CD14-positive monocyte (primary cell): ENCODE measurements around the gene CYP4F11. TPM values are rescaled to one million over a fixed set of nuclear protein-coding genes. Genes with fewer than 3 reads are reported as not detected.
A peak's percentile ranks its signal among the peaks of the same experiment; 100 is the strongest.

Experiments used
- DNase-seq, 3 donors: peaks; one replicate each; pipeline ENCODE4 v3.0.0-alpha.2; 2011 to 2022
- H2AFZ ChIP-seq: 2 replicates; pipeline ENCODE4 v1.6.0; 2012; ENCODE audit warnings: mild to moderate bottlenecking, low read depth, low read length, inconsistent platforms; ENCODE audit not compliant: insufficient read depth, poor library complexity, severe bottlenecking
- H3K27ac ChIP-seq, 2 donors: 1 replicate in 1 of 2; 2 replicates in 1 of 2; pipeline ENCODE4 v1.5.1; 2012 to 2013; ENCODE audit warnings: low read length in 2 of 2, control low read depth in 1 of 2, inconsistent platforms in 1 of 2, low read depth in 1 of 2, mild to moderate bottlenecking in 1 of 2
- H3K27me3 ChIP-seq, 2 donors: one replicate each; pipeline versions ENCODE4 v1.6.0 to v1.6.1; 2011 to 2013; ENCODE audit warnings: low read length in 2 of 2; ENCODE audit not compliant: control insufficient read depth in 2 of 2, insufficient read depth in 2 of 2
- H3K36me3 ChIP-seq, 2 donors: replicated peaks in 1 of 2; 1 replicate in 1 of 2; 2 replicates in 1 of 2; pipeline versions ENCODE4 v1.5.1 to v1.6.1; 2012 to 2013; ENCODE audit warnings: low read length in 2 of 2, control low read depth in 1 of 2, inconsistent platforms in 1 of 2, mild to moderate bottlenecking in 1 of 2; ENCODE audit not compliant: insufficient read depth in 2 of 2, control insufficient read depth in 1 of 2
- H3K4me1 ChIP-seq, 2 donors: 1 replicate in 1 of 2; 2 replicates in 1 of 2; pipeline versions ENCODE4 v1.5.1 to v1.6.1; 2012 to 2013; ENCODE audit warnings: low read length in 2 of 2, control low read depth in 1 of 2, inconsistent platforms in 1 of 2, mild to moderate bottlenecking in 1 of 2, moderate library complexity in 1 of 2; ENCODE audit not compliant: insufficient read depth in 2 of 2, control insufficient read depth in 1 of 2
- H3K4me2 ChIP-seq: replicated peaks from 2 replicates; pipeline ENCODE3; 2012; ENCODE audit warnings: low read length, moderate library complexity, mild to moderate bottlenecking; ENCODE audit not compliant: poor library complexity, severe bottlenecking; ENCODE audit errors: extremely low read depth
- H3K4me3 ChIP-seq, 3 experiments: fragments of 200-600 bp in 1 of 3; sonication (generic) in 1 of 3; replicated peaks in 1 of 3; 1 replicate in 2 of 3; 2 replicates in 1 of 3; pipeline ENCODE4 v1.5.1; 2011 to 2013; ENCODE audit warnings: low read length in 3 of 3, mild to moderate bottlenecking in 3 of 3, control low read depth in 2 of 3, low read depth in 2 of 3, inconsistent platforms in 1 of 3, moderate library complexity in 1 of 3
- H3K79me2 ChIP-seq: 2 replicates; pipeline ENCODE4 v1.6.0; 2012; ENCODE audit warnings: mild to moderate bottlenecking, control low read depth, inconsistent platforms, low read length, moderate library complexity; ENCODE audit not compliant: insufficient read depth
- H3K9ac ChIP-seq: 2 replicates; pipeline ENCODE4 v1.6.0; 2017; ENCODE audit warnings: low read length, mild to moderate bottlenecking; ENCODE audit not compliant: insufficient read depth, poor library complexity, severe bottlenecking
- H3K9me3 ChIP-seq, 2 donors: replicated peaks in 1 of 2; 1 replicate in 1 of 2; 2 replicates in 1 of 2; pipeline versions ENCODE4 v1.5.1 to v1.6.1; 2012 to 2013; ENCODE audit warnings: low read length in 2 of 2, control low read depth in 1 of 2; ENCODE audit not compliant: control insufficient read depth in 1 of 2, insufficient read depth in 1 of 2
- H4K20me1 ChIP-seq: 2 replicates; pipeline ENCODE4 v1.6.0; 2012; ENCODE audit warnings: mild to moderate bottlenecking, low read length, control low read depth, moderate library complexity; ENCODE audit not compliant: insufficient read depth
- H3K27ac Mint-ChIP-seq, 7 donors: one replicate each; pipeline ENCODE4 v1.8.0; 2020; ENCODE audit warnings: mild to moderate bottlenecking in 7 of 7, mixed read lengths in 7 of 7, moderate library complexity in 6 of 7, inconsistent platforms in 2 of 7
- H3K27me3 Mint-ChIP-seq, 3 donors: one replicate each; pipeline ENCODE4 v1.8.0; 2021 to 2022; ENCODE audit warnings: low read depth in 3 of 3, mild to moderate bottlenecking in 3 of 3, mixed read lengths in 3 of 3, moderate library complexity in 3 of 3, inconsistent platforms in 1 of 3
- H3K36me3 Mint-ChIP-seq, 2 donors: one replicate each; pipeline ENCODE4 v1.8.0; 2020; ENCODE audit warnings: mixed read lengths in 2 of 2, inconsistent platforms in 1 of 2, mild to moderate bottlenecking in 1 of 2
- H3K4me1 Mint-ChIP-seq: one replicate; pipeline ENCODE4 v1.8.0; 2020; ENCODE audit warnings: mild to moderate bottlenecking, mixed read lengths
- H3K4me3 Mint-ChIP-seq, 2 donors: one replicate each; pipeline ENCODE4 v1.8.0; 2020; ENCODE audit warnings: mild to moderate bottlenecking in 2 of 2, mixed read lengths in 2 of 2, moderate library complexity in 1 of 2
- H3K9me3 Mint-ChIP-seq, 7 donors: one replicate each; pipeline ENCODE4 v1.8.0; 2020 to 2022; ENCODE audit warnings: mixed read lengths in 7 of 7, mild to moderate bottlenecking in 6 of 7, moderate library complexity in 6 of 7, inconsistent platforms in 2 of 7
- CTCF ChIP-seq: fragments of 200-600 bp; IDR thresholded peaks from one replicate; pipeline ENCODE4 v1.8.0; 2022; ENCODE audit warnings: antibody characterized with exemption, mild to moderate bottlenecking
- WGBS: methylation state at CpG from one replicate; pipeline ENCODE4 v1.1.5; 2013; ENCODE audit warnings: missing lambda C conversion rate; ENCODE audit not compliant: insufficient coverage; 5-methylcytosine and 5-hydroxymethylcytosine counted together
- intact Hi-C, 2 donors: fragments of 100-400 bp; cut with micrococcal nuclease; formaldehyde crosslinking; loops; one replicate each; pipeline versions ENCODE4 v1.15.0 to v1.15.1; 2023
- polyA plus RNA-seq, 3 donors: library from polyadenylated mRNA; depleted of rRNA in 1 of 3; unstranded in 2 of 3; stranded (reverse) in 1 of 3; fragments of 300-500 nt in 2 of 3; fragments of >200 nt in 1 of 3; fragmentation: Illumina TruSeq in 2 of 3; gene quantifications; 1 replicate in 2 of 3; 2 replicates in 1 of 3; pipeline ENCODE4 v1.2.3, GENCODE V29; 2012 to 2021

The CYP4F11 gene
- polyA plus RNA-seq, 3 donors = not detected

- peaks cover 41% of the 10 kb centered on the region for H3K4me1 Mint-ChIP-seq
- peak overlapping the region in 1 of 7 donors; percentile 61 for H3K27ac Mint-ChIP-seq
- no peak overlapping the region for H3K4me3 Mint-ChIP-seq
- no peak for TF ChIP-seq CTCF
- H3K27me3 Mint-ChIP-seq = peaks cover 0 to 8% (median 2%) of the 10 kb centered on the region in 3 donors
- Histone ChIP-seq H3K27ac (no peak overlapping the region), H3K27me3 (no peaks in the 10 kb centered on the region), H4K20me1 (no peaks in the 10 kb centered on the region), H3K4me2 (no peak overlapping the region), H2AFZ (no peak overlapping the region), H3K4me3 (no peak overlapping the region), H3K36me3 (no peaks in the 10 kb centered on the region), H3K79me2 (no peaks in the 10 kb centered on the region), H3K4me1 (peaks cover 9 to 13% of the 10 kb centered on the region in 2 donors), H3K9ac (no peak overlapping the region), H3K9me3 (no peaks in the 10 kb centered on the region)
- intact Hi-C loops = loop anchor here in 1 of 2 donors (5.0 kb wide), 1 partner anchor 233 kb away; no protein-coding TSS in a partner anchor
- WGBS = 71% methylated on average over 5 of the region's 5 CpGs
- no peaks in the 10 kb centered on the region for H3K36me3 Mint-ChIP-seq
- no peak for DNase-seq
- no peaks in the 10 kb centered on the region for H3K9me3 Mint-ChIP-seq
These were observed 69.5 kb downstream of the CYP4F11 start for GRCh38 chr19:15864824-15865223.

DNA sequence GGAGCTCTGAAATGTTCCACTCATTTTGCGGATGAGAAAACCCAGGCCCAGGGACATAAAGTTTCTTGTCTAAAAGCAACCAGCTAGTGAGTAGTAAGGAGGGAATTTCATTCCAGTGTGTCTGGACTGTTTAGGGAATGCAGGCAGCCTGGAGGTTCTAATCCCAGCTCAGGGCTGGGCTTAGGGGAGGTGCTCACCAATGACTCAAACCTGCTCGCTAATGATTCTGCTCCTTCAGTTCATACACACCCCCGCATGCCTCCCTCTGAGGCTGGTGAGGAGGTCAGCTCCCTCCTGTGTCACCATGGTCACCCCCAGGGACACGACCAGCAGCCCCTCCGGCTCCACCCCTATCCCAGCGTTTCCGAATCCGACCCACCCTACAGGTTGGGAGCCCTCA, 71.1 kb downstream of the CYP4F11 start:
- 95% methylated on average over 7 of the region's 8 CpGs for WGBS
- Histone ChIP-seq H4K20me1 (no peaks in the 10 kb centered on the region), H3K27ac (no peak overlapping the region), H3K9ac (no peak overlapping the region), H3K27me3 (no peaks in the 10 kb centered on the region), H2AFZ (no peak overlapping the region), H3K79me2 (no peaks in the 10 kb centered on the region), H3K4me1 (no peaks in the 10 kb centered on the region), H3K4me2 (no peak overlapping the region), H3K9me3 (no peaks in the 10 kb centered on the region), H3K36me3 (no peaks in the 10 kb centered on the region), H3K4me3 (no peak overlapping the region)
- Mint-ChIP-seq H3K27me3 (peaks cover 1 to 11% (median 2%) of the 10 kb centered on the region in 3 donors), H3K27ac (peak overlapping the region in 1 of 7 donors; percentile 46), H3K4me1 (peaks cover 28% of the 10 kb centered on the region), H3K4me3 (no peak overlapping the region), H3K9me3 (no peaks in the 10 kb centered on the region), H3K36me3 (no peaks in the 10 kb centered on the region)
- DNase-seq = no peak
- no peak for TF ChIP-seq CTCF
- intact Hi-C loops = no loop called here
